H9 (cell line): ENCODE measurements around the gene MOCS1. TPM values are rescaled to one million over a fixed set of nuclear protein-coding genes. Genes with fewer than 3 reads are reported as not detected.

Source experiments
- DNase-seq: peaks from one replicate; pipeline ENCODE4 v3.0.0-alpha.2; 2017
- H2AFZ ChIP-seq: one replicate; pipeline ENCODE4 v1.6.1; 2013; ENCODE audit warnings: mild to moderate bottlenecking, low read length, control low read depth, moderate library complexity
- H2AK5ac ChIP-seq: 2 replicates; pipeline ENCODE4 v1.6.1; 2013; ENCODE audit warnings: low read length, control low read depth, mixed read lengths; ENCODE audit not compliant: insufficient read length
- H2BK120ac ChIP-seq: one replicate; pipeline ENCODE4 v1.6.1; 2013; ENCODE audit warnings: low read depth, mild to moderate bottlenecking, low read length, control low read depth, inconsistent platforms; ENCODE audit not compliant: poor library complexity, severe bottlenecking
- H2BK12ac ChIP-seq: 2 replicates; pipeline ENCODE4 v1.6.1; 2013; ENCODE audit warnings: low read length, control low read depth, mixed read lengths, low read depth; ENCODE audit not compliant: insufficient read length
- H2BK15ac ChIP-seq: 2 replicates; pipeline ENCODE4 v1.6.1; 2013; ENCODE audit warnings: low read depth, low read length, control low read depth
- H2BK20ac ChIP-seq: one replicate; pipeline ENCODE4 v1.6.1; 2013; ENCODE audit warnings: low read depth, mild to moderate bottlenecking, low read length, control low read depth, inconsistent platforms; ENCODE audit not compliant: poor library complexity, severe bottlenecking
- H2BK5ac ChIP-seq: 2 replicates; pipeline ENCODE4 v1.6.1; 2013; ENCODE audit warnings: low read length, control low read depth, mixed read lengths; ENCODE audit not compliant: insufficient read length
- H3K14ac ChIP-seq: 2 replicates; pipeline ENCODE4 v1.6.1; 2013; ENCODE audit warnings: low read length, control low read depth; ENCODE audit not compliant: insufficient read depth
- H3K18ac ChIP-seq: 2 replicates; pipeline ENCODE4 v1.6.1; 2013; ENCODE audit warnings: low read depth, mild to moderate bottlenecking, mixed read lengths, low read length, control low read depth; ENCODE audit not compliant: insufficient read length
- H3K23ac ChIP-seq: 2 replicates; pipeline ENCODE4 v1.6.1; 2013; ENCODE audit warnings: low read length, control low read depth, mixed read lengths, low read depth; ENCODE audit not compliant: insufficient read length
- H3K23me2 ChIP-seq: 2 replicates; pipeline ENCODE4 v1.6.1; 2013; ENCODE audit warnings: low read depth, mild to moderate bottlenecking, mixed read lengths, low read length, control low read depth; ENCODE audit not compliant: insufficient read length, poor library complexity, severe bottlenecking
- H3K27ac ChIP-seq: 2 replicates; pipeline ENCODE4 v1.5.1; 2013; ENCODE audit warnings: low read length, control low read depth, mixed read lengths, low read depth; ENCODE audit not compliant: insufficient read length
- H3K27me3 ChIP-seq: 2 replicates; pipeline ENCODE4 v1.6.1; 2013; ENCODE audit warnings: low read length, control low read depth, inconsistent platforms; ENCODE audit not compliant: insufficient read depth
- H3K4ac ChIP-seq: 2 replicates; pipeline ENCODE4 v1.6.1; 2013; ENCODE audit warnings: low read depth, mild to moderate bottlenecking, control low read depth, inconsistent platforms, low read length, moderate library complexity
- H3K4me1 ChIP-seq: 2 replicates; pipeline ENCODE4 v1.6.1; 2013; ENCODE audit warnings: low read length, control low read depth, inconsistent platforms; ENCODE audit not compliant: insufficient read depth
- H3K4me2 ChIP-seq: 2 replicates; pipeline ENCODE4 v1.6.1; 2013; ENCODE audit warnings: low read length, control low read depth, mixed read lengths; ENCODE audit not compliant: insufficient read length, insufficient read depth
- H3K56ac ChIP-seq: 2 replicates; pipeline ENCODE4 v1.6.1; 2013; ENCODE audit warnings: low read depth, mild to moderate bottlenecking, mixed read lengths, low read length, control low read depth; ENCODE audit not compliant: insufficient read length
- H3K79me1 ChIP-seq: 2 replicates; pipeline ENCODE4 v1.6.1; 2013; ENCODE audit warnings: low read depth, mild to moderate bottlenecking, moderate library complexity, low read length, control low read depth, inconsistent platforms; ENCODE audit not compliant: insufficient read depth, poor library complexity, severe bottlenecking
- H3K79me2 ChIP-seq: 2 replicates; pipeline ENCODE4 v1.6.1; 2013; ENCODE audit warnings: low read length, control low read depth, inconsistent platforms; ENCODE audit not compliant: insufficient read depth
- H3K9ac ChIP-seq: 2 replicates; pipeline ENCODE4 v1.6.1; 2013; ENCODE audit warnings: low read length, control low read depth, mixed read lengths; ENCODE audit not compliant: insufficient read length; ENCODE audit errors: extremely low read depth
- H3K9me3 ChIP-seq: one replicate; pipeline ENCODE4 v1.6.1; 2013; ENCODE audit warnings: low read depth, low read length, inconsistent platforms; ENCODE audit not compliant: control insufficient read depth
- H3T11ph ChIP-seq: one replicate; pipeline ENCODE4 v1.6.1; 2013; ENCODE audit warnings: mild to moderate bottlenecking, low read length, control low read depth, inconsistent platforms
- H4K20me1 ChIP-seq: one replicate; pipeline ENCODE4 v1.6.1; 2013; ENCODE audit not compliant: control insufficient read depth, insufficient read length, insufficient read depth
- H4K5ac ChIP-seq: 2 replicates; pipeline ENCODE4 v1.6.1; 2013; ENCODE audit warnings: low read depth, mild to moderate bottlenecking, mixed read lengths, low read length, control low read depth; ENCODE audit not compliant: insufficient read length
- H4K8ac ChIP-seq: replicated peaks from 2 replicates; pipeline ENCODE4 v1.6.1; 2013; ENCODE audit warnings: low read length, control low read depth, mixed read lengths, low read depth; ENCODE audit not compliant: insufficient read length
- H4K91ac ChIP-seq: 2 replicates; pipeline ENCODE4 v1.6.1; 2013; ENCODE audit warnings: low read depth, mild to moderate bottlenecking, moderate library complexity, mixed read lengths, low read length, control low read depth; ENCODE audit not compliant: insufficient read length
- H3K27ac Mint-ChIP-seq, 3 experiments: 2 replicates in 2 of 3; 3 replicates in 1 of 3; pipeline ENCODE4 v1.8.0; 2020 to 2021; ENCODE audit warnings: mixed read lengths in 3 of 3, mild to moderate bottlenecking in 1 of 3, moderate library complexity in 1 of 3
- H3K27me3 Mint-ChIP-seq: 2 replicates; pipeline ENCODE4 v1.8.0; 2021; ENCODE audit warnings: low read depth, mild to moderate bottlenecking, moderate library complexity, mixed read lengths
- H3K36me3 Mint-ChIP-seq, 3 experiments: 2 replicates in 2 of 3; 3 replicates in 1 of 3; pipeline ENCODE4 v1.8.0; 2020 to 2021; ENCODE audit warnings: low read depth in 3 of 3, mixed read lengths in 3 of 3; ENCODE audit not compliant: insufficient read depth in 1 of 3
- H3K4me1 Mint-ChIP-seq, 2 experiments: 2 replicates each; pipeline ENCODE4 v1.8.0; 2020; ENCODE audit warnings: mixed read lengths in 2 of 2
- H3K4me3 Mint-ChIP-seq, 2 experiments: 2 replicates in 1 of 2; 3 replicates in 1 of 2; pipeline ENCODE4 v1.8.0; 2020 to 2021; ENCODE audit warnings: mild to moderate bottlenecking in 2 of 2, mixed read lengths in 2 of 2, moderate library complexity in 1 of 2
- H3K9me3 Mint-ChIP-seq, 2 experiments: 2 replicates in 1 of 2; 3 replicates in 1 of 2; pipeline ENCODE4 v1.8.0; 2020; ENCODE audit warnings: mild to moderate bottlenecking in 2 of 2, mixed read lengths in 2 of 2, moderate library complexity in 1 of 2
- CTCF ChIP-seq: fragments of 200-600 bp; sonication (generic); conservative IDR thresholded peaks from 3 replicates; pipeline ENCODE4 v1.8.0; 2021; ENCODE audit warnings: antibody characterized with exemption, mild to moderate bottlenecking
- WGBS: extraction: QIAGEN DNeasy Blood & Tissue Kit; methylation state at CpG from one replicate; pipeline ENCODE4 v1.1.7; 2013; ENCODE audit warnings: missing lambda C conversion rate, low lambda C conversion rate, mixed read lengths; ENCODE audit not compliant: insufficient read length; ENCODE audit errors: extremely low coverage; 5-methylcytosine and 5-hydroxymethylcytosine counted together
- total RNA-seq: library from RNA; stranded (reverse); gene quantifications from 2 replicates; pipeline ENCODE4 v1.2.1, GENCODE V29; 2021

MOCS1 gene
- total RNA-seq, 1 experiment from 2014 or later, result 15.2 TPM

- Histone ChIP-seq H3K14ac (no peak overlapping the region), H2BK20ac (no peak overlapping the region), H3K79me2 (no peaks in the 10 kb centered on the region), H3K23me2 (no peaks in the 10 kb centered on the region), H3K27ac (no peak overlapping the region), H3K4ac (no peak overlapping the region), H2AK5ac (no peak overlapping the region), H4K91ac (no peak overlapping the region), H2BK5ac (no peak overlapping the region), H4K5ac (no peak overlapping the region), H3T11ph (no peak overlapping the region), H4K20me1 (no peaks in the 10 kb centered on the region), H2BK12ac (no peak overlapping the region), H3K79me1 (no peaks in the 10 kb centered on the region), H3K4me1 (no peaks in the 10 kb centered on the region; the same call in 1 of the 2 replicates), H3K9ac (no peak overlapping the region), H4K8ac (no peak overlapping the region), H3K23ac (no peak overlapping the region), H3K9me3 (no peaks in the 10 kb centered on the region), H3K27me3 (no peaks in the 10 kb centered on the region), H3K56ac (no peak overlapping the region), H2AFZ (no peak overlapping the region), H3K18ac (no peak overlapping the region), H3K4me2 (no peak overlapping the region), H2BK15ac (no peak overlapping the region), H2BK120ac (no peak overlapping the region)
- Mint-ChIP-seq H3K4me1 (peaks cover 19 to 20% of the 10 kb centered on the region in 2 experiments), H3K9me3 (no peaks in the 10 kb centered on the region), H3K27ac (no peak overlapping the region), H3K4me3 (no peak overlapping the region), H3K27me3 (peaks cover 7% of the 10 kb centered on the region), H3K36me3 (no peaks in the 10 kb centered on the region; a peak in 1 of 7 replicates)
- WGBS, result no CpG with 5 or more reads among the region's 4 CpGs
- TF ChIP-seq CTCF, result no peak
- DNase-seq, result no peak
Measured at GRCh38 chr6:39941820-39942219, 7.6 kb upstream of the MOCS1 start.
